ENCODE measurements around the gene CRPPA.
"Not testable (repeated sequence)": the region's sequence is repeated elsewhere in the genome, so short reads cannot be mapped to it uniquely, and the experiment has no call there.

- TF ChIP-seq CTCF (IDR thresholded peaks at IDR 0.05); POLR2AphosphoS5 (IDR thresholded peaks at IDR 0.05; ENCODE audit: low read depth, low read length); TCF7L2 (IDR thresholded peaks at IDR 0.05; ENCODE audit: low read depth, low read length); REST (IDR thresholded peaks at IDR 0.05; ENCODE audit: insufficient read depth in 1 of 2, low read depth in 2 of 2, low read length in 1 of 2): not testable (repeated sequence)
Measured at GRCh38 chr7:16456303-16456702, 35.0 kb upstream of the CRPPA start.
